HG03469 (cell line): ENCODE measurements around the gene HEMK1.

Source experiments
- ATAC-seq: cut with Tn5 transposase; IDR thresholded peaks from one replicate; pipeline ENCODE4 v1.9.1; 2021; ENCODE audit warnings: mild to moderate bottlenecking, moderate library complexity, moderate number of reproducible peaks; ENCODE audit not compliant: unreplicated experiment

The HEMK1 gene

DNA sequence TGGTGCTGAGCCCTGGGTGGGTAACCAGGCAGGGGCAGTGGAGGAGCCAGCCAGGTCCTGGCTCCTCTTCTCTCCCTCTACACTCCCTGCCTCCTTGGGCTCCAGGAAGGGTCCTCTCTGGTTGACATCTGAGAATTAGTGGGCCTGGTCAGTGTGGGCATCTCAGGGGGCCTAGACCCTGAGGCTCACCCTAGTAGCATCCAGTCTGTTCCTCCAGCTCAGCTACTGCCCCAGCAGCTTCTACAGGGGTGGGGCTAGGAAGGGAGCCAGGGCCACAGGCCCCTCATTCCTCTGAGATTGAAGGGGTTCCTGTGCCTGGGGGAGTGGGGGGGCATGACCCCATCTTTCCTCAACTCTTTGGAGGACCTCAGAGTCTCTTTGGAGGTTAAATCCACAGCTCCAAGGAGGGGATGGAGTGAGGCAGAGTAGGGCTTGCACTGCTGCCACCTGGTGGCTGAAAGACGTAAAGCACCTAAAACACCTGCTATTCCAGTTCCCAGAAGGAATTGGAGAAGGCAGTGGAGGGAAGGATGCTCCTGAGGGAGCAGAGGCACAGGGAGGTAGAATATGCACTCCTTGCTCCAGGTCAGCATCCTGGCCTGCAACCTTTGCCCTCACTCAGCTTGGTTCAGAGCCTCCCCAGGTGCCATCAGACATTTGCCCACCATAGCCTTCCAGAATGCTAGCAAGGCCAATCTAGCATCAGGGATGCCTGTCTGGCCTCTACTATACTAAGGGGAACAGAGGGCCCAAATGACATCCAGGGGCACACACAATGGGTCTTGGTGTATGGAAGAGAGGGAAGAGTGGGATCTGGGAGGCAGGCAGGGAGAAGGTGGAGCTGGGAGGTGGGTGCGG is 26.9 kb upstream of the HEMK1 start:
- no peak for ATAC-seq

DNA sequence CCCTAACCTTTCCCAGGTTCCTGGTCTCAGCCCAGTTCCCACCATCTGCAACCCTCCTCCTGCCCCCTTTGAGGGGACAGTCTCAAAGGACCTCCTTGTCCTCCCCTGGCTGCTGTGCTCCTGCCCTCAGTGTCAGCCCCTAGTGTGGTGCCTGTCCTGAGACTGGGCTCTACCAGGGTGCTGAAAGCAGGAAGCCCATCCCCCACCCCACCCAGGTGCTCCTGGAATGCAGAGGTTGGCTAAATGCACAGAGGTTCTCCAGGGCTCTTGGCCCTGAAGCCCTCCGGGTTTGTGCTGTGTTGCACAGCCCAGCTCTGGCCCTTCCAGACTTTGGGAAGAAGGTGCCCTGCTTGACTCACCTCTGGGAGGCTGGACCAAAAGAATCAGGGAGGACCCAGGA is 23.5 kb upstream of the HEMK1 start:
- ATAC-seq, result no peak

DNA sequence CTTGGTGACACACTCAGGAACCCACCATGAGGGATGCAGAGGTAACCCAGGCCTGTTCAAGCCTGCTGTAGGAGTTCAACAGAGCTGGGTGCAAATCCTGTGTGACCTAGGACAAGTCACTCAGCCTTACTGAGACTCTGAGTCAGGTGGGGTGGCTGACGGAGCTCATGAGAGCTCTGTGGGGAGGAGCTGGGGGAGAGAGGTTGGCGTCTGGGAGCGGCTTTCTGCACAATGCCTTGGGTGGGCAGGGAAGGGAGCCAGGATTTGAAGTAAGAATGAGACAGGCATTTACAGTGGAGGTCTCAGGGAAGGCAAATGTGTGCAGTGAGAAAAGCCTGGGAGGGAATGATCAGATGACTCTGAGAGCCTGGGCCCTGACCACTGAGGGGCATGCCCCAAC is 20.1 kb upstream of the HEMK1 start:
- ATAC-seq, result no peak

DNA sequence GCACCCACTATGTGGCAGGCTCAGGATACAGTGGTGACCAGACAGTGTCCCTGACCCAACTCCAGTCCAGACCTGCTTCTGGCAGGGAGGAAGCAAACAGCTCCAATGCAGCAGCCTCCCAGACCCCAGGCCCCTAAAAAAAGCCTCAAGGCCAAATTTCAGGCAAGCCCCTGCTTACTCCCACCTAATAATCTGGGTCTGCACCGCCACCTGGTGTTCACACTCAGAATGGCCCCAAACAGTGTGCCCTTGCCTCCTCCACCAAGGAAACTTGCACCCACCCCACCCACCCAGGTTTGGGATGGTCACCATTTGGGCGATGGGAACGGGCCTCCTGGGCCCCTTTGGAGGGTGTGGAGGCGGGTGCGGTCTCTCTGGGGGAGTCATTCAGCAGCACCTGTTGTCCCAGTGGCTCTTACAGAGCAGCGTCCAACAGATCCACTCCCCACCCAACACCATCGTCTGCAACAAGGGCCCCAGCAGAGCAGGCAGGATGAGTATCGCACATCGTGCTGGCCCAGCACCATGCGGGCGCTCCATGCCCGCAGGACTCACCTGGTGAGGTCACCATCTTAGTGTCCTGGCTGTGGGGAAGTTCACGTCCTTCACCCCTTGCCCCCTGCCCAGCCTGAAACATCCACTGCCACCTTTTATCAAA is 19.1 kb upstream of the HEMK1 start:
- ATAC-seq, result no peak

DNA sequence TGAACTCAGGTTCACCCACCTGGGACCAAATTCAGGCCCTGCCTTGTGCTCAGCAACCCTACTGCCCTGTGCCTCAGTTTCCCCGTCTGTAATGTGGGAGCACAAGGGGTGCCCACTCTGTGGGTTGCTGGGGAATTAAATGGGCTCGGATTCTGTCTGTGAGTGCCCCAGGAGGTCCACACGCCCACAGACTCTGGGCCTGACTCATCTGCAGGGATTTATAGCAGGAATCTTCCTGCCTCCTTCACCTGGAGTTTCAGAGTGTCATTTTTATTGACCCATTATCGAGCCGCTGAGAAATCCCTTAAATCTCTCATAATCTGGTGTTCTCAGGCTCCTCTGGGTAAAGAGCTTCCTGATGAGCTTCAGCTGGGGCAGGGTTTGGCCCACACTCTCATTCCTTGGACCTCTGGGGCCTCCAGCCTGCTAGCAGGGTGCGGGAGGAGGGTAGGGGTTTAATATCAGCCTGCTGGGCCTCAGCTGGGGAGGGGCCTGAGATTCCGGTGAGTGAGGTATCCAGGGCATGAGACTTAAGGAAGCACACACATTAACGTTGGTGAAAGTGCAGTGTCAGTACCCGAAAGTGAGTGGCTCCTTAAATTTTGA is 18.2 kb upstream of the HEMK1 start:
- ATAC-seq, result no peak

DNA sequence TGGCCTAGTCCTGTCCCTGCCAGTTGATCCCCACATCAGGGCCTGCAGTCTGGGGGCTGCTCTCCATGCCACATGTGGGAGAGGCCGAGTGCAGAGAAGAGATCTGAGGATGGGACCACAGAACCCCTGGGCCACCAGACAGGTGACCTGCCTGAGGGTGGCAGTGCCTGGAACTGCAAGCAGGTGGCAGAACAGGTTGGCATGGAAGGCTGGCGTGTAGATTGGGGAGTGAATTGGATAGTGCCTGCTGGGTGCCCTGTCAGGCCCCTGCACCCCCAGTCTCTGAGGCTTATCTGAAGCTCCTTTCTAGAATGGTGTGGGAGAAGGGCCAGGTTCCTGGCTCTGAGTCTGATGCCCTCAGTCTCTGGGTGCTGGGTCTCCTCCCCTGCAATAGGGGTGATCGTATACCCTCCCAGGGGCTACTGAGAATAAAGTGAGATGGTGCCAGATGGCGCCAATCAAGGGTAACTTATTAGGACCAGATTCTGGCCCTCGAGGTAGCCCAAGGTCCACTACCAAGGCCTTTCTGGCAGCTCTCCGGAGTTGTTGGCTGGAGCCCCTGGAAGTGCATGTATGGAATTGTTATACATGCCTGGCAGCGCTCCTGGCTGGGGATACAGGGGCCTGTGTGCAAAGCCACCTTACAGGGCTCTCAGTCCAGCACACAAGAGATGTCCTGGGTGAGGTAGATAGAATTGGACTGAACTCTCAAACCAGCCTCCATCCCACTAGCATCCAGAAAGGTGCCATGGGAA is 17.5 kb upstream of the HEMK1 start:
- no peak for ATAC-seq

DNA sequence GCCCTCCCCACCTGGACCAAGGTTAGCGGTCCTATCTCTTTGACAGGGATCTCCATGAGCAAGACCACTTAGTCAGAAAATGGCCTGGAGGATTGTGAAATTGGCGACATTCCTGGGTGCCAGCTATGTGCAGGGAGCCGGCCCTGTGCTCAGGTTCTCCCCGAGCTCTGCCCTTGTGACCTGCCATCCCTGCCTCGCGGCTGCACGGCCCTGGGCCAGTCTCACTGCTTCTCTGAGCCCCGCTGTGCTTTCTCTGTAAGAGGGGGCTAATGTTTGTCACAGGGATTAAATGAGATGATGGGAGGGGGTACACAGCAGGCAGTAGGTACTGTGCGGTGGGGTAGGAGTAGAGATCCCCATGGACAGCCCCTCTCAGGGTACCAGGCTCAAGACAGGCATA is 16.7 kb upstream of the HEMK1 start:
- ATAC-seq, result no peak

DNA sequence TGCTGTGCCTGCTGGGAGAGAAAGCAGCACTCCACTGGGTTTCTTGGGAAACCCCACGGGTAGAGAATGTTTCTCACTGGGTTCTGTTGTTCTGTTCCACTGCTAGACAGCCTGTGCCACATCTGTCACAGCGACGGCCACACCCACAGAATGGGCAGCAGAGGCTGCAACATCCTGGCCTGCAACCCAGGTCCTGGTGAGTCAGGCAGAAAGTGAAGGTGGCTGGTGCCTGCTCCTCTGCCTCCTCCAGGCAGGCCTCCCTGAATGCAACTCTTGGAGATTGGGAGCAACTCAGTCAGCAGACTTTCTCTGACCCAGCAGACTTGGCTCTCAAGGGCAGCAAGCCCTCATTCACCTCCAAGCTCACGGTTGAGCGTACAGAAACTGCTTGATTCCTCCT is 14.8 kb upstream of the HEMK1 start:
- no peak for ATAC-seq

DNA sequence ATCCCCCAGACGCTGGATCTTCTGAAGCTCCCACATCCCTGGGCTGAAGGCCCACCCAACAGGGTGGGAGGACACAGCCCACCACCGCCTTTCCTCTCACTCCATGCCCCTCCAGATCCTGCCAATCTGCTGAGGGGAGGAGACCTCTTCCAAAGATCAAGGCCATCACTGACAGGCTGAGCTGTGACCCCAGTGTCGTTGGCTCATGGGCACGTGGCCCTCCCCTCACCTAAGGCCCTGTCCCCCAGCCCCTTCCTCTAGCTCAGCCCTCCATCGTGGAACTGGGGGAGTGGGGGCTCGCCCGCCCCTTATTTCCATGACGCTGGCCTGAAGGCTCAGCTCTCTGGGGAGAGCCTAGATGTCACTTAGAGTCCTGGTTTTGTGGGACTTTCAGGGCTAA is 12.2 kb upstream of the HEMK1 start:
- no peak for ATAC-seq

DNA sequence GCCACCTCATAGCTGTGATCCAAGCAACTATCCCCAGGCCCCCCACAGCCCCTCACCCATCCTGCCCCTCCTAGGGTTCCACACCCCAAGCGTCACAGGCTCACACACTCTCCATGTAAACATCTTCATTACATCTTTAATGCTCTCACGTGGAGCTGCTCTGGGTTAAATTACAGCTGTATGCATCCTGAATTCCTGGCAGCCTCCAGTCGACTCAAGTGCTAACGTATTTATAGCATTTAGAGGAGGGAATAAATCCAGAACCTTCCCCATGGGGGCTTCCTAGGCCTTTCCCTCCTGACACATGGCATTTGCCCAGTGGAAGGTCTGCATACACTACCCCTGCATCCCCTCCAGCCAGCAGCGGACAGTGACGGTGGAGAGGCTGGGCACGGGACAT is 11.4 kb upstream of the HEMK1 start:
- no peak for ATAC-seq

DNA sequence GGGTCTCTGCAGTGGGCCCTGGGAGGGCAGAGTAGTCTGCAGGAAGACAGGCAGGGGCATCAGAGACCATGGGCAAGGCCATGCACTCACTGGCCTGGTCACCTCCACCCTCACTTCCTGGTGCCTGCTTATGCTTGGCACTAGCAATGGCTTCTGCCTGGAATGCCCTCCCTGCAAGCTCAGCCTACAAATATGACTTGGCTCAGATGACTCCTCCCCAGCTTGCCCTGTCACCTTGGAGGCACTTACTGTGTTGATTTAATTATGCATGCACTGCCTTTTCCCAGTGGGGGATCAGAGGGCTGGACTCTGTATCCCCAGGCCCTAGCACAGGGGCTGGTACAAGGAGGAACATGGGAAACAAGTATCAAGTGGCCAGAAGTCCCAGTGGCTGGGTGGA is 9.6 kb upstream of the HEMK1 start:
- ATAC-seq, result no peak

DNA sequence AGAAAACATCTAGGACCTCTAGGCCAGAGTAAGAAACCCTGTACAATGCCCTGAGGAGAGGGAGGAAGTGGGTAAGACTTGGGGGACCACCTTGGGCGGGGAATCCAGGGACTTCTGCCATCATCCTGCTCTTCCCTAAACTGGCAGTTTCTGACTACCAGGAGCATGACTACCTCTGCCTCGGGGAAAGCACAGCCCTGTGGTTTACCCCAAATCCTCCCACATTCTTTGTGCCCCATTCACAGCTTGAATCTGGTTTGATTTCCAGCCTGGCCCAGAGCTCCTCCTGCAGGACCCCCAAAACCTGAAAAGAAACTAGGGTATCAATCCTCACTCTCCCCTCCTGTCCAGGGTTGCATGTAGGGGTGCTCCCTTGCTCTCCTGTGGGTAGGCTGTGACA is 6.5 kb upstream of the HEMK1 start:
- no peak for ATAC-seq

DNA sequence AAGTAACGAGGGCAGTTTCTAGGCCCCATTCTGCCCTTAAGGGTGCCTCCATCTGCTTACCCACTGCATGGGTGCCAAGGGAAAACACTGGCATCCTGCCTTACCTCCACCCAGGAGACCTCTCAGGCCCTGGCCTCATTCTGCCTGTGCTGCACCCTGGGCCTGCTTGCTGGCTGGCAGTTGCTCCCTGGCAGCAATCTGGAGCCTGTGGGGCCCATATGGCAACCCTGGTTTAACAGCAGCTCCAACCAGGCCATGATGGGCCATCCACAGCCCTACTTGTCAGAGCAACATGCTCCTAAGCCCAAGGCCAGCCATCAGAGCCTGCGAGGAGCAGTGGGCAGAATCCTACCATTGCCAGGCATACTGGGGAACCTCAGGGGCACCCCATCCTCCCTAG is 5.5 kb upstream of the HEMK1 start:
- ATAC-seq, result no peak

DNA sequence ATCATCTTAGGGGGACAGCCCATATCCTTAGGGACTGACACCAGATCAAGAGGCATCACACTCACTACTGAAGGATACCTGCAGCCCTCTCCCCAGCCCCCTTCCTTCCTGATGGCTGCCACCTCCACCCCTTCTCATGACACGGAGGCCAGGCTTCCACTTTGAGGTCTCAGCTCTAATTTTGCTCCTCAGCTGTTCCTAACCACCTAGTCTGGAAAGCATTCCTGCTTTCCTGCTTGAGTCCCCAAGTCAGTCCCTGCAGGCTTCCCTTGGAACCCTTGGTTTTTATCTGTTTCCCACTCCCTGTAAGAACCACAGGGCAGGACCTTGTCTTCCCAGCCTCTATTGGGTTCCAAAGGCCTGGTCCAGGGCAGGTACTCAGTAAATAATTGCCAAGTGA is 5.0 kb upstream of the HEMK1 start:
- no peak for ATAC-seq

DNA sequence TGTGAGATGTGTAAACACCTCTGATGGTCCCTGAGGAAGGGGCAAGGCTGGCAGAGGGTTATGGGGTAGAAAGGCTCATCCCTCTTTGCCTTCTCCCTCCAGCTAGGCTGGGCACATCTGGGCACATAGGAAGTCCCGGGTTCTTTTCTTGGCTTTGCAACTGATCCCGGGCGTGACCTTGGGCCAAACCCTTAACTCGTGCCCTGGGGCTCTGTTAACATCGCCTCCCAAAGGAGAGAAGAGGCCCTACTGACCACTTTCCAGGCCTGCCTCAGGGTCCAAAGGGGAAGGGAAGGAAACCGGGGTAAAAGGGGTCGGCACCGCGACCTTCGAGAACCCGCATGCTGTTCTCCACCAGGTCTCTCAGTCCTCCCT is 2.3 kb upstream of the HEMK1 start:
- ATAC-seq, result no peak

DNA sequence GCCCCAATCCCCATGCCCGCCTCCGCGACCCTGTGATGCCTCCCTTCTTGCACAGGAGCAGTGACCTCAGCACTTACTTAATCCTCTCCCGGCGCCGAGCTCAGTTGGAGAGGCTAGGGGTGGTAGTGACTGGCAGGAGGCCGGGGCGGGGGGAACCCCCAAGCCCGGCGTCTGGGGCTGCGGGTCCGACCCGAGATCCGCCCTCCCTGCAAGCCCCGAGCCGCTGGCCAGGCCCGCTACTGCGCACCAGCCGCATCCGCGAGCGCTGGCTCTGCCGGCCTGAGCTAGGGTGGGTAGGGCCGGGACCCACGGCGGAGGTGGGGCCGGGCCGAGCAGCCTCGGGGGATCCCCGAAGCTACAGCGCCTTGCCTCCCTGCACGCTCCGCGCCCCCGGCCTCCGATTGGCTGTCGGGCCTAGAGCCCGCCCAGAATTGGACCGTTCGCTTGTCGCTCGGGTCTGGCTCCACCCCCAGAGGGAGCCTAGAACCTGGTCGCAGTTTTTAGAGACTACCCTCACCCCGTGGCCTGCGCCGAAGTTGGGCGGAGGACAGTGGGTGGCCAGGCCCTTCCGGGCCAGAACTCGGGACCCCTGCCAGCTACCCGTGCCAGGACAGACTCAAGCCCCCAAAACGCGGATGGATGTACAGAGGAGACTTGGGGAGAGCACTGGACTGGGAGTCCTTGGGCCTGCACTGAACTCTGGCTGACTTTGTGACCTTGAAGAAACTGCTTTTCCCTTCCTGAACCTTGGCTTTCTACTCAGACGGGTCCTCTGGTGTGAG is 1.7 kb upstream of the HEMK1 start, which contains the start of gene C3orf18:
Gene C3orf18, minus strand, starts transcription at position 362 of the 782 bp plus-strand sequence. CDS start 2,048 bp downstream, outside the sequence.
- peak; percentile 82 for ATAC-seq

DNA sequence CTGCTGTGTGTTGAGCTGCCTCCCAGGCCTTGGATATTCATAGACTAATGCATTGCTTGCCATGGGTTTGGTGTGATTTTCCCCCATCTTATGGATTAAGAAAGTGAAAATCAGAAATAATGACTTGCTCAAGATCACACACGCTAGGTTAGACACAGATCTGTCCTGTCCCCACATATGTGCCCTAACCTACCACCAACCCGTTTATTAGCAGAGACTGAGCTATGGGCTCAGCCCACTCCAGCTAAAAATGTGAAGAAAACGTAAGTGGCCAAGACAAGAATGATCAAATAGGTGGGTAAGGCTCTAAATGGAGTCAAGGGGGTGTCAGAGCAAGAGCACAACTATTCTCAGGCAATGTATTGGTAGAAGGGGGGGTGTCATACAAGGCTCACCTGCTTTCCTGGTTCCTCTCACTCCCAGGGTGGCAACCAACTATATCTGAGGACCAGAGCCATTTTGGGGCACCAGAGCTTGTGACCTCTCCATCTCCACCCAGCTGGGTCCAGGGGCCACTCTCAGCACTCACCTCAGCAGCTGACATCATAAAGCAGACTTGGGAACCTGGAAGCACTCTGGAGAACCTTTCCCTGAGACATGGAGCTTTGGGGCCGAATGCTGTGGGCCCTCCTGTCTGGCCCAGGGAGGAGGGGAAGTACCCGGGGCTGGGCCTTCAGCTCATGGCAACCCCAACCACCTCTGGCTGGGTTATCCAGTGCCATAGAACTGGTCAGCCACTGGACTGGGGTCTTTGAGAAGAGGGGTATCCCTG is 1.4 kb downstream of the HEMK1 start:
- ATAC-seq, result no peak

DNA sequence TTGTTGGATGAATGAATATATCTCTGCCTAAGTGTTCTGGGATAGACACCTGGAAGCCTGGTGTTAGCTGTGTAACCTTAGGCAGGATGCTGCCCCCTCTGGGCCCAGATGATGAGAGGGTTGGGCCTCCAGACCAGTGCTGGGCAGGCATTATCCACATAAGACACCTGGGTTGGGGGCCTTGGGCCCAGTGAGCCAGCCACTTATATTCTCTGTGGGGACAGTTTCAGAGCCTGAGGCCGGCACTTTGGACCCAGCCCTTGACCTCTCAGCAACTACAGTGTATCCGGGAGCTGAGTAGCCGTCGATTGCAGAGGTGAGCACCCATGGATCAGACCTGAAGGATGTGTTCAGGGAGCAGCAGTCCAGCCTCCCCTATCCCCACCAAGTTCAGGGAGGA is 2.2 kb downstream of the HEMK1 start:
- ATAC-seq, result no peak

DNA sequence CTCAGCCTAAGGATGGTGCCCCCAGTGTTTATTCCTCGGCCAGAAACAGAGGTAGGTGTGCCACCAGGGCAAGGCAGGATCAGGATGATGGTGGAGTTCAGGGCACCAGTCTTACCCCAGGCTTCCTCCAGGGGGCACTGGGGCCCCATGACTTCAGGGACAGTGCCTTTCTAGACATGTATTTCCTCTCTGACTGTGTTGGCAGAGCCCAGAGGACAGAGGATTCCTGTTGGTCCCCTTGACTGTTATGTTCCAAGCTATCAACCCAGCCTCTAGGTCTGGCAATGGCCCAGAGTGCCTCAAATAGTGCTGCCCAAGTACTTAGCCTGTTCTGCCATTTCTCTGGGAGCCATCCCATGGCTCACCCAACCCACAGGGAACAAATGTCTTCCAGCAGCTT is 2.8 kb downstream of the HEMK1 start:
- no peak for ATAC-seq
